Sigmoid colon (tissue), 7 donors: ENCODE measurements around the gene PLCG1. TPM values are rescaled to one million over a fixed set of nuclear protein-coding genes. Genes with fewer than 3 reads are reported as not detected.

ENCODE experiments used
- DNase-seq: peaks from one replicate; pipeline ENCODE4 v3.0.0-alpha.2; 2019
- H3K27ac ChIP-seq, 4 donors: fragments of 200-600 bp; sonication (generic); one replicate each; pipeline ENCODE4 v1.5.1; 2016 to 2019; ENCODE audit warnings: mild to moderate bottlenecking in 1 of 4
- H3K27me3 ChIP-seq, 3 donors: fragments of 200-600 bp; sonication (generic); one replicate each; pipeline ENCODE4 v1.5.1; 2019; ENCODE audit warnings: mild to moderate bottlenecking in 1 of 3
- H3K36me3 ChIP-seq, 4 donors: fragments of 200-600 bp; sonication (generic); one replicate each; pipeline ENCODE4 v1.5.1; 2016 to 2019
- H3K4me1 ChIP-seq, 4 donors: fragments of 200-600 bp; sonication (generic); one replicate each; pipeline ENCODE4 v1.5.1; 2017 to 2019
- H3K4me3 ChIP-seq, 4 donors: fragments of 200-600 bp; sonication (generic); one replicate each; pipeline ENCODE4 v1.5.1; 2017 to 2019; ENCODE audit warnings: mild to moderate bottlenecking in 2 of 4, moderate library complexity in 1 of 4
- H3K9me3 ChIP-seq, 4 donors: fragments of 200-600 bp in 3 of 4; sonication (generic) in 3 of 4; one replicate each; pipeline versions ENCODE4 v1.5.1 to v1.6.1; 2013 to 2019
- EP300 ChIP-seq, 4 donors: sonication (generic); formaldehyde crosslinking; IDR thresholded peaks; one replicate each; pipeline ENCODE4 v1.6.1; 2017; ENCODE audit warnings: antibody characterized with exemption in 4 of 4
- POLR2A ChIP-seq, 2 donors: fragments of 450-650 bp; IDR thresholded peaks; one replicate each; pipeline ENCODE4 v1.6.1; 2016; ENCODE audit warnings: antibody characterized with exemption in 2 of 2, mild to moderate bottlenecking in 2 of 2, moderate library complexity in 2 of 2
- POLR2AphosphoS5 ChIP-seq, 4 donors: sonication (generic); formaldehyde crosslinking; IDR thresholded peaks; one replicate each; pipeline ENCODE4 v1.6.1; 2017; ENCODE audit warnings: antibody characterized with exemption in 4 of 4
- whole genome bisulfite sequencing, 2 donors: extraction: QIAGEN DNeasy Blood & Tissue Kit; methylation state at CpG; one replicate each; pipeline ENCODE4 v1.1.7; 2013; 5-methylcytosine and 5-hydroxymethylcytosine counted together
- intact Hi-C: fragments of 100-400 bp; cut with DNase I; formaldehyde crosslinking; loops from one replicate; pipeline ENCODE4 v1.15.1; 2023
- polyA plus RNA-seq, 3 donors: library from polyadenylated mRNA; stranded (reverse); fragments of 200-250 nt; gene quantifications; one replicate each; pipeline ENCODE4 v1.2.3, GENCODE V29; 2013
- total RNA-seq, 4 donors: library from RNA; depleted of rRNA; stranded (reverse); fragments of >200 nt; gene quantifications; one replicate each; pipeline ENCODE4 v1.1.0, GENCODE V29; 2016
- TF ChIP-seq, protein P1 (sequence below), 4 experiments: fragments of 450-650 bp in 3 of 4; fragments of 200-600 bp in 1 of 4; IDR thresholded peaks; one replicate each; pipeline ENCODE4 v1.5.1; 2016 to 2019; ENCODE audit warnings: antibody characterized with exemption in 4 of 4, mild to moderate bottlenecking in 3 of 4, moderate library complexity in 2 of 4
- donor health status: healthy with polysubstance abuse.
- donor health status: Bipolar disorder and iron deficiency.
- donor health status: healthy.

Gene PLCG1
- total and polyA plus RNA-seq, 7 donors = 9.9 to 152 (median 55.1) TPM

GRCh38 chr20:41168281-41169161, 31.2 kb downstream of the PLCG1 start:
- Histone ChIP-seq H3K4me1 (peaks cover 0 to 21% (median 17%) of the 10 kb centered on the region in 4 donors), H3K27ac (peak overlapping the region in 1 of 4 donors; percentile 30), H3K36me3 (peaks cover 48 to 93% (median 65%) of the 10 kb centered on the region in 4 donors), H3K9me3 (no peaks in the 10 kb centered on the region), H3K4me3 (no peak overlapping the region), H3K27me3 (no peaks in the 10 kb centered on the region)
- no peak for DNase-seq
- intact Hi-C loops = no loop called here
- TF ChIP-seq POLR2AphosphoS5 (IDR thresholded peaks at IDR 0.05) (no peak), EP300 (IDR thresholded peaks at IDR 0.05) (no peak), POLR2A (IDR thresholded peaks at IDR 0.05) (no peak)
- TF ChIP-seq, protein P1, sequence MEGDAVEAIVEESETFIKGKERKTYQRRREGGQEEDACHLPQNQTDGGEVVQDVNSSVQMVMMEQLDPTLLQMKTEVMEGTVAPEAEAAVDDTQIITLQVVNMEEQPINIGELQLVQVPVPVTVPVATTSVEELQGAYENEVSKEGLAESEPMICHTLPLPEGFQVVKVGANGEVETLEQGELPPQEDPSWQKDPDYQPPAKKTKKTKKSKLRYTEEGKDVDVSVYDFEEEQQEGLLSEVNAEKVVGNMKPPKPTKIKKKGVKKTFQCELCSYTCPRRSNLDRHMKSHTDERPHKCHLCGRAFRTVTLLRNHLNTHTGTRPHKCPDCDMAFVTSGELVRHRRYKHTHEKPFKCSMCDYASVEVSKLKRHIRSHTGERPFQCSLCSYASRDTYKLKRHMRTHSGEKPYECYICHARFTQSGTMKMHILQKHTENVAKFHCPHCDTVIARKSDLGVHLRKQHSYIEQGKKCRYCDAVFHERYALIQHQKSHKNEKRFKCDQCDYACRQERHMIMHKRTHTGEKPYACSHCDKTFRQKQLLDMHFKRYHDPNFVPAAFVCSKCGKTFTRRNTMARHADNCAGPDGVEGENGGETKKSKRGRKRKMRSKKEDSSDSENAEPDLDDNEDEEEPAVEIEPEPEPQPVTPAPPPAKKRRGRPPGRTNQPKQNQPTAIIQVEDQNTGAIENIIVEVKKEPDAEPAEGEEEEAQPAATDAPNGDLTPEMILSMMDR (IDR thresholded peaks at IDR 0.05) = no peak
- WGBS, 2 donors = 93% methylated on average over 10 of the region's 10 CpGs

GRCh38 chr20:41169162-41169690, 31.9 kb downstream of the PLCG1 start:
- Histone ChIP-seq H3K4me1 (peaks cover 0 to 28% (median 24%) of the 10 kb centered on the region in 4 donors), H3K27me3 (no peaks in the 10 kb centered on the region), H3K9me3 (no peaks in the 10 kb centered on the region), H3K36me3 (peaks cover 45 to 93% (median 62%) of the 10 kb centered on the region in 4 donors), H3K4me3 (no peak overlapping the region), H3K27ac (peak overlapping the region in 1 of 4 donors; percentile 14)
- TF ChIP-seq EP300 (IDR thresholded peaks at IDR 0.05) = no peak
- TF ChIP-seq POLR2A (IDR thresholded peaks at IDR 0.05) = no peak
- TF ChIP-seq POLR2AphosphoS5 (IDR thresholded peaks at IDR 0.05) = peak in 1 of 4 donors; percentile 6
- TF ChIP-seq, protein P1 (IDR thresholded peaks at IDR 0.05) = no peak
- intact Hi-C loops = no loop called here
- 95 to 96% methylated on average over 9 of the region's 9 CpGs for WGBS, 2 donors
- no peak for DNase-seq

DNA sequence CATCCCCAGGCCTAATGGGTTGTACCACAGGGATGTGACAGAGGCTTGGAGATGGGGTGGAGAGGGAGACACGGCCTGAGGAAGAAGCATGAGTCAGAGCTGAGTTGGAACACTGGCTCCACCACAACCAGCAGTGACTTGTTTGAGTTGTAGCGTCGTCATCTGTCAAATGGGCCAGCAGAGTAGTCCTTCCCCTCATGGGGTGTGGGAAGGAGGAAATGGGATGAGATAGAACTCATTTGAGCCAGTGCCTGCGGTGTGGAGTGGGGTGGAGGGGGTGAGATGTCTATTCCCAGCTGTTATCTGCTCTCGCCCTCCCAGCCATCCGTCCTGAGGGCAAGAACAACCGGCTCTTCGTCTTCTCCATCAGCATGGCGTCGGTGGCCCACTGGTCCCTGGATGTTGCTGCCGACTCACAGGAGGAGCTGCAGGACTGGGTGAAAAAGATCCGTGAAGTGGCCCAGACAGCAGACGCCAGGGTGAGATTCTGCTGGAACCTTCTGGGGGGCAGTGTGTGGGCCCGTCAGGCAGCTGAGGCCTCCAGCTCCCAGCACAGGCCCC, 32.5 kb downstream of the PLCG1 start:
- peak overlapping the region in 3 of 4 donors; percentile 14 to 32 (median 16) for H3K27ac ChIP-seq
- H3K36me3 ChIP-seq = peaks cover 38 to 93% (median 56%) of the 10 kb centered on the region in 4 donors
- H3K9me3 ChIP-seq = no peaks in the 10 kb centered on the region
- 92 to 94% methylated on average over 14 of the region's 14 CpGs for WGBS, 2 donors
- intact Hi-C loops = loop anchor here (5.0 to 10.0 kb wide), 2 partner anchors 33 to 245 kb away; partner anchors contain the start of gene PLCG1
- no peaks in the 10 kb centered on the region for H3K27me3 ChIP-seq
- no peak for DNase-seq
- TF ChIP-seq, protein P1 (IDR thresholded peaks at IDR 0.05) = no peak
- TF ChIP-seq POLR2AphosphoS5 (IDR thresholded peaks at IDR 0.05) (no peak), POLR2A (IDR thresholded peaks at IDR 0.05) (no peak)
- H3K4me1 ChIP-seq = peaks cover 0 to 34% (median 30%) of the 10 kb centered on the region in 4 donors
- H3K4me3 ChIP-seq = no peak overlapping the region

DNA sequence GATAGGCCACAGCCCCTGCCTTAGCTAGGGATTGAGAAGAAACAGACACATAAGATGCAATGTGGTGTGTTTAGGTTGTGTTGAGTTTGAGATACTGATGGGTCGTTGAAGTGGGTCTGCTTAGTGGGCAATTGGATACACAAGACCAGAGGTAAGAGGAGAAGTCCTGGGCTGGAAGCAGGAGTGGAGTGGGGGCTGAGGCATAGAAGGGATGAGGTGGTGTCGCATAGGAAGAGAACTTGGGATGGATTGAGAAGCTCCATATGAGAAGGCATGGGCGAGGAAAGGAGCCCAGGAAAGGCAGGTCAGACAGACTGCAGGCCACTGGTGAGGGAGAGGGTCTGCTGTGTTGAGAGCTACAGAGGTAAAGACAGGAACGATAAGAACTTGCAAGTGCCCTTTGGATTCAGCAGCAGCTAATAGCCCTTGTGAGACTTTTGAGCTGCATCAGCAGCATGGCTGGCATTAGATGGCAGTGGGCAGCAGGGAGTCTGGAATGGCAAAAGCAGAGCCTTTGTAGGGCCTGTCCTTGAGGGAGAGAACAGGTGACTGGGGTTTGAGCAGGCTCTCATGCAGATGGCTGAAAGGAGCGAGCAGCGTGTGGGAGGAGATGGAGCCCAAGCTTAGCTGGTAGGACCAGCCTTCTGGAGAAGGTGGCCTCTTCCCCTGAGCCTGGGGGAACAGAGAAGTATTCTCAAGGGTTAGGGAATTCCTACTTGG, 33.2 kb downstream of the PLCG1 start:
- no peak for TF ChIP-seq POLR2AphosphoS5 (IDR thresholded peaks at IDR 0.05)
- no peak for TF ChIP-seq EP300 (IDR thresholded peaks at IDR 0.05)
- TF ChIP-seq, protein P1 (IDR thresholded peaks at IDR 0.05) = no peak
- no peak for TF ChIP-seq POLR2A (IDR thresholded peaks at IDR 0.05)
- Histone ChIP-seq H3K27ac (peak overlapping the region; percentile 16 to 83 (median 26)), H3K4me1 (peaks cover 0 to 41% (median 37%) of the 10 kb centered on the region in 4 donors), H3K36me3 (peaks cover 31 to 89% (median 49%) of the 10 kb centered on the region in 4 donors), H3K4me3 (no peak overlapping the region), H3K27me3 (no peaks in the 10 kb centered on the region), H3K9me3 (no peaks in the 10 kb centered on the region)
- intact Hi-C loops = loop anchor here (5.0 to 10.0 kb wide), 2 partner anchors 33 to 244 kb away; partner anchors contain the start of gene PLCG1
- WGBS, 2 donors = 92 to 93% methylated on average over 6 of the region's 6 CpGs
- DNase-seq = no peak
